ENCODE data around the gene ALKBH6. TPM values are rescaled to one million over a fixed set of nuclear protein-coding genes. Genes with fewer than 3 reads are reported as not detected.

The ALKBH6 gene
- total RNA-seq, 1 donor from 2014 or later, result 27.3 TPM

DNA sequence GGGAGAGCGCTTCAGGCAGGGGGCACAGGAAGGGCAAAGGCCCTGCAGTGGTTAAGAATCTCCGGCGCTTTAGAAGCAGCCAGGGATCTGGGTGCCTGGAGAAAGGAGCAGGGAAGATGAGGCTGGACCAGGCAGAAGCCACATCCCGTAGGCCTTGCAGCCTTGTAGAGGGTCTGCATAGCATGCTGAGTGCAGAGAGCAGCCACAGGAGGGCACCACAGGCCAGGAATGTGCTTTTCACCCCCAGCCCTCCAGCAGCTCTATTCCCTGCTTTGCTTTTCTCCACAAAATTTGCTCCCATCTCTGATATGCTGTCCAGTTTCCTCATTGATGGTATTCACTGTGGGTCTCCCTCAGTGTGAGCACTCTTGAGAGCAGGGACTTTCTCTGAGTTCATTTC lies 46.4 kb upstream of the ALKBH6 start:
- peaks cover 3% of the 10 kb centered on the region for H3K36me3 ChIP-seq (ENCODE audit: insufficient read depth, low read length)
- Mint-ChIP-seq H3K36me3 (ENCODE audit: low read depth, unreplicated experiment) (peaks cover 3% of the 10 kb centered on the region), H3K4me3 (ENCODE audit: unreplicated experiment) (no peak overlapping the region), H3K27me3 (ENCODE audit: low read depth, unreplicated experiment) (peaks cover 7% of the 10 kb centered on the region), H3K9me3 (ENCODE audit: unreplicated experiment) (no peaks in the 10 kb centered on the region), H3K27ac (ENCODE audit: unreplicated experiment) (no peak overlapping the region), H3K4me1 (ENCODE audit: low read depth, unreplicated experiment) (no peaks in the 10 kb centered on the region)
- H4K20me1 ChIP-seq (ENCODE audit: insufficient read depth, low read length), result no peaks in the 10 kb centered on the region
- no peak overlapping the region for H3K4me2 ChIP-seq (ENCODE audit: low read length)
- H3K9me3 ChIP-seq (ENCODE audit: insufficient read depth, low read depth, low read length), result no peaks in the 10 kb centered on the region
- H3K27ac ChIP-seq (ENCODE audit: low read depth, low read length), result no peak overlapping the region
- no peak overlapping the region for H3K4me3 ChIP-seq (ENCODE audit: insufficient read depth, low read depth, low read length)
- peaks cover 23% of the 10 kb centered on the region for H3K79me2 ChIP-seq (ENCODE audit: insufficient read depth, low read length)
- no peak overlapping the region for H2AFZ ChIP-seq (ENCODE audit: low read depth, low read length)
- no peak overlapping the region for H3K9ac ChIP-seq (ENCODE audit: low read length)
- no peaks in the 10 kb centered on the region for H3K4me1 ChIP-seq (ENCODE audit: insufficient read depth, low read length)
- FAIRE-seq (no peak), DNase-seq (ENCODE audit: low read depth) (peak; percentile 28)
- no peaks in the 10 kb centered on the region for H3K27me3 ChIP-seq (ENCODE audit: insufficient read depth, low read length)
- TF ChIP-seq EZH2 (IDR thresholded peaks at IDR 0.05; ENCODE audit: insufficient read depth, low read length), result no peak
- TF ChIP-seq, protein P1, sequence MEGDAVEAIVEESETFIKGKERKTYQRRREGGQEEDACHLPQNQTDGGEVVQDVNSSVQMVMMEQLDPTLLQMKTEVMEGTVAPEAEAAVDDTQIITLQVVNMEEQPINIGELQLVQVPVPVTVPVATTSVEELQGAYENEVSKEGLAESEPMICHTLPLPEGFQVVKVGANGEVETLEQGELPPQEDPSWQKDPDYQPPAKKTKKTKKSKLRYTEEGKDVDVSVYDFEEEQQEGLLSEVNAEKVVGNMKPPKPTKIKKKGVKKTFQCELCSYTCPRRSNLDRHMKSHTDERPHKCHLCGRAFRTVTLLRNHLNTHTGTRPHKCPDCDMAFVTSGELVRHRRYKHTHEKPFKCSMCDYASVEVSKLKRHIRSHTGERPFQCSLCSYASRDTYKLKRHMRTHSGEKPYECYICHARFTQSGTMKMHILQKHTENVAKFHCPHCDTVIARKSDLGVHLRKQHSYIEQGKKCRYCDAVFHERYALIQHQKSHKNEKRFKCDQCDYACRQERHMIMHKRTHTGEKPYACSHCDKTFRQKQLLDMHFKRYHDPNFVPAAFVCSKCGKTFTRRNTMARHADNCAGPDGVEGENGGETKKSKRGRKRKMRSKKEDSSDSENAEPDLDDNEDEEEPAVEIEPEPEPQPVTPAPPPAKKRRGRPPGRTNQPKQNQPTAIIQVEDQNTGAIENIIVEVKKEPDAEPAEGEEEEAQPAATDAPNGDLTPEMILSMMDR (IDR thresholded peaks at IDR 0.05; ENCODE audit: insufficient read depth, low read depth, low read length), result peak; percentile 64

DNA sequence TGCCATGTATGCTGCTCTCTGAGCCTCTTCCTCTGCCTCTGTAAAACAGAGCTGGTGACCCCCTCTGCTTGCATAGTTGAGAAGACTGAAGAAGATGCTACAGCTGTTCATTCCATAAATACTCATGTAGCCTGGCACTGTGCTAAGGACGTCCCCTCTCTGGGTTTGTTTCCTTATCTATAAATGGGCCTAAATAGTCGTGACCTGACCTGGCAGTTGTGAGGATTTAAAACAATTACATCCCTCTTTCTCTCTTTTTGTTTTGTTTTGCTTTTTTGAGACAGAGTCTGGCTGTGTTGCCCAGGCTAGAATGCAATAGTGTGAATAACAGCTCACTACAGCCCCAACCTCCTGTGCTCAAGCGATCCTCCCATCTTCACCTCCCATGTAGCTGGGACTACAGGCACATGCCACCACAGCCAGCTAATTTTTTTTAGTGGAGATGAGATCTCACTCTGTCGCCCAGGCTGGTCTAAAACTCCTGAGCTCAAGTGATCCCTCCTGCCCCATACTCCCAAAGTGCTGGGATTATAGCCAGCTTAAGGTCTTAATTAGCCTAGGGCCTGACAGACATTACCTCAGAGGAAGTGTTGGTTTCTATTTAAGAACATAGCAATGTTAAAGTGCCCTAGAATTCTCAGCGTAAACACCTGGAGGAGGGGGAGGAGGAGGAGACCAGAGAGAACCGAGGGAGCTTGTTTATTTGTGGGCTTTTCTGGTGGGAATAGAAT lies 45.3 kb upstream of the ALKBH6 start:
- no peaks in the 10 kb centered on the region for H4K20me1 ChIP-seq (ENCODE audit: insufficient read depth, low read length)
- Mint-ChIP-seq H3K36me3 (ENCODE audit: low read depth, unreplicated experiment) (no peaks in the 10 kb centered on the region), H3K4me1 (ENCODE audit: low read depth, unreplicated experiment) (no peaks in the 10 kb centered on the region), H3K4me3 (ENCODE audit: unreplicated experiment) (no peak overlapping the region), H3K27me3 (ENCODE audit: low read depth, unreplicated experiment) (no peaks in the 10 kb centered on the region), H3K27ac (ENCODE audit: unreplicated experiment) (no peak overlapping the region), H3K9me3 (ENCODE audit: unreplicated experiment) (no peaks in the 10 kb centered on the region)
- no peak overlapping the region for H3K9ac ChIP-seq (ENCODE audit: low read length)
- no peaks in the 10 kb centered on the region for H3K4me1 ChIP-seq (ENCODE audit: insufficient read depth, low read length)
- TF ChIP-seq, protein P1 (IDR thresholded peaks at IDR 0.05; ENCODE audit: insufficient read depth, low read depth, low read length), result no peak
- no peak for TF ChIP-seq EZH2 (IDR thresholded peaks at IDR 0.05; ENCODE audit: insufficient read depth, low read length)
- no peak overlapping the region for H3K4me3 ChIP-seq (ENCODE audit: insufficient read depth, low read depth, low read length)
- no peak overlapping the region for H3K4me2 ChIP-seq (ENCODE audit: low read length)
- H3K36me3 ChIP-seq (ENCODE audit: insufficient read depth, low read length), result peaks cover 3% of the 10 kb centered on the region
- no peaks in the 10 kb centered on the region for H3K9me3 ChIP-seq (ENCODE audit: insufficient read depth, low read depth, low read length)
- FAIRE-seq (no peak), DNase-seq (ENCODE audit: low read depth) (no peak)
- no peaks in the 10 kb centered on the region for H3K27me3 ChIP-seq (ENCODE audit: insufficient read depth, low read length)
- no peak overlapping the region for H3K27ac ChIP-seq (ENCODE audit: low read depth, low read length)
- peaks cover 27% of the 10 kb centered on the region for H3K79me2 ChIP-seq (ENCODE audit: insufficient read depth, low read length)
- no peak overlapping the region for H2AFZ ChIP-seq (ENCODE audit: low read depth, low read length)

DNA sequence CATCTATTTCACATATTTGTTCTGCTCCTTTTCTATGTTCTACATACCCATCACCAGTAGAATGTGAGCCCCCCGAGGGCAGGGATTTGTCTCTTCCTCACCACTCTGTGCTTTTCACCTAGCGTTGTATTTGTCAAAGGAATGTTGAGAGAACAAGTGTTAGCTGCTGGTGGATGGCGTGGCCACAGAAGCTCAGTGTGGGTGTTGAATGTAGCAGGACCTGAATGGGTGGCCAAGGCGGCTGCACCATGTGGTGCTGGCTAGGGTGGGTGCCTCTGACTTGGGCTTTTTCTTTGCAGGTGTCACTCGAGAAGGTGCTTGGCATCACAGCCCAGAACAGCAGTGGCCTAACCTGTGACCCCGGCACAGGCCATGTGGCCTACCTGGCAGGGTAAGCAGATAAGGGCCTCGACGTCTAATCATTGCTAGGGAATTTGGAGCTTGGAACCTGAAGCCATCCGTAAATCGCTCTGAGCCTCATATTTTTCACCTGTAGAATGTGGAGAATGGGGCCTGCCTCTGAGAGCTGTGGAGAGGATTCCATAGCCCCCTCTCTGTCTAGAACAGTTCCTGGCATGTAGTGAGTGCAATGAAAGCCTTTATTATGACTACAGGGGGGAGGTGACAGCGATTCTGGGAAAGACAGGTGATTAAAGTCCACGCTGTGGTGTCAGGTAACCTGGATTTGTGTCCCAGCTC lies 44.6 kb upstream of the ALKBH6 start:
- no peaks in the 10 kb centered on the region for H3K36me3 Mint-ChIP-seq (ENCODE audit: low read depth, unreplicated experiment)
- DNase-seq (ENCODE audit: low read depth) (no peak), FAIRE-seq (no peak)
- H3K27me3 Mint-ChIP-seq (ENCODE audit: low read depth, unreplicated experiment), result no peaks in the 10 kb centered on the region
- H3K27ac Mint-ChIP-seq (ENCODE audit: unreplicated experiment), result no peak overlapping the region
- H3K9ac ChIP-seq (ENCODE audit: low read length), result no peak overlapping the region
- H3K4me1 ChIP-seq (ENCODE audit: insufficient read depth, low read length), result peaks cover under 1% of the 10 kb centered on the region
- H3K4me1 Mint-ChIP-seq (ENCODE audit: low read depth, unreplicated experiment), result no peaks in the 10 kb centered on the region
- no peak overlapping the region for H3K4me3 Mint-ChIP-seq (ENCODE audit: unreplicated experiment)
- TF ChIP-seq, protein P1 (IDR thresholded peaks at IDR 0.05; ENCODE audit: insufficient read depth, low read depth, low read length), result no peak
- no peak for TF ChIP-seq EZH2 (IDR thresholded peaks at IDR 0.05; ENCODE audit: insufficient read depth, low read length)
- H3K27me3 ChIP-seq (ENCODE audit: insufficient read depth, low read length), result no peaks in the 10 kb centered on the region
- peaks cover 27% of the 10 kb centered on the region for H3K79me2 ChIP-seq (ENCODE audit: insufficient read depth, low read length)
- H3K27ac ChIP-seq (ENCODE audit: low read depth, low read length), result no peak overlapping the region
- H3K4me3 ChIP-seq (ENCODE audit: insufficient read depth, low read depth, low read length), result no peak overlapping the region
- no peaks in the 10 kb centered on the region for H3K9me3 Mint-ChIP-seq (ENCODE audit: unreplicated experiment)
- H3K9me3 ChIP-seq (ENCODE audit: insufficient read depth, low read depth, low read length), result no peaks in the 10 kb centered on the region
- H4K20me1 ChIP-seq (ENCODE audit: insufficient read depth, low read length), result no peaks in the 10 kb centered on the region
- no peak overlapping the region for H3K4me2 ChIP-seq (ENCODE audit: low read length)
- peaks cover 3% of the 10 kb centered on the region for H3K36me3 ChIP-seq (ENCODE audit: insufficient read depth, low read length)
- H2AFZ ChIP-seq (ENCODE audit: low read depth, low read length), result no peak overlapping the region

Measured in astrocyte (in vitro differentiated cells and primary cell).